Muscle of arm (tissue), 14 donors: ENCODE data around the gene SOCS7. TPM values are rescaled to one million over a fixed set of nuclear protein-coding genes. Genes with fewer than 3 reads are reported as not detected.
A peak's percentile ranks its signal among the peaks of the same experiment; 100 is the strongest.

Experiments
- DNase-seq: peaks from one replicate; pipeline ENCODE4 v3.0.0-alpha.2; 2013
- long read RNA-seq, 11 donors: transcript quantifications; one replicate each; lab custom pipeline, GENCODE V29; 2026
- polyA plus RNA-seq, 12 donors: library from polyadenylated mRNA; unstranded; fragments of 120-200 nt; gene quantifications; one replicate each; pipeline ENCODE4 v1.2.1, GENCODE V29; 2013; ENCODE audit not compliant: insufficient read length in 12 of 12

The SOCS7 gene
- polyA plus RNA-seq: 10 to 100 TPM in 11 of 12 donors, not detected in 1; 12.7 to 21.2 (median 16.5) TPM
- long read RNA-seq, donor 1: 0 reads
- long read RNA-seq, donor 2: 0 reads
- long read RNA-seq, donor 3: 0 reads
- long read RNA-seq, donor 4: 0 reads
- long read RNA-seq, donor 5, full-length matches to known transcripts: 3 of 9 reads
- long read RNA-seq, donor 5, partial matches to known transcripts: 6 of 9 reads
- long read RNA-seq, donor 5, other reads (novel, unspliced or antisense): 0 of 9 reads
- long read RNA-seq, donor 6: 0 reads
- long read RNA-seq, donor 7: 0 reads
- long read RNA-seq, donor 8: 0 reads
- long read RNA-seq, donor 9: 0 reads
- long read RNA-seq, donor 10, full-length matches to known transcripts: 1 of 1 reads
- long read RNA-seq, donor 10, partial matches to known transcripts: 0 of 1 reads
- long read RNA-seq, donor 10, other reads (novel, unspliced or antisense): 0 of 1 reads
- long read RNA-seq, donor 11: 0 reads

GRCh38 chr17:38351412-38352222 lies at the start of gene SOCS7:
Gene SOCS7 (plus strand): TSS chr17:38351844. CDS start chr17:38352053, 209 bp downstream.
- DNase-seq: peak; percentile 95

GRCh38 chr17:38315497-38315896 lies 36.1 kb upstream of the SOCS7 start:
- no peak for DNase-seq

GRCh38 chr17:38317081-38317480 lies 34.6 kb upstream of the SOCS7 start:
- no peak for DNase-seq

GRCh38 chr17:38320482-38320881 lies 31.2 kb upstream of the SOCS7 start:
- no peak for DNase-seq

- peak; percentile 42 for DNase-seq
Measured at GRCh38 chr17:38322156-38322779, 29.4 kb upstream of the SOCS7 start.

GRCh38 chr17:38322897-38323296 lies 28.7 kb upstream of the SOCS7 start:
- DNase-seq: no peak

- no peak for DNase-seq
Measured at GRCh38 chr17:38324141-38324697, 27.4 kb upstream of the SOCS7 start.

GRCh38 chr17:38324772-38325171 lies 26.9 kb upstream of the SOCS7 start:
- DNase-seq: no peak

GRCh38 chr17:38325221-38325851 lies 26.3 kb upstream of the SOCS7 start:
- no peak for DNase-seq

- DNase-seq: no peak
Measured at GRCh38 chr17:38326996-38327792, 24.4 kb upstream of the SOCS7 start.

GRCh38 chr17:38327936-38328335 lies 23.7 kb upstream of the SOCS7 start:
- no peak for DNase-seq

GRCh38 chr17:38328620-38329019 lies 23.0 kb upstream of the SOCS7 start:
- DNase-seq: no peak

GRCh38 chr17:38329284-38329683 lies 22.4 kb upstream of the SOCS7 start:
- DNase-seq: no peak

GRCh38 chr17:38329808-38330730 lies 21.6 kb upstream of the SOCS7 start:
- DNase-seq: no peak

- no peak for DNase-seq
Measured at GRCh38 chr17:38330941-38331411, 20.7 kb upstream of the SOCS7 start.

- DNase-seq: no peak
Measured at GRCh38 chr17:38332735-38333134, 18.9 kb upstream of the SOCS7 start.

GRCh38 chr17:38333635-38334295 lies 17.9 kb upstream of the SOCS7 start:
- DNase-seq: no peak

- no peak for DNase-seq
Measured at GRCh38 chr17:38334480-38335364, 16.9 kb upstream of the SOCS7 start.
